HEK293 (cell line): ENCODE results near the gene DNAJC4.
A peak's percentile ranks its signal among the peaks of the same experiment; 100 is the strongest.

Experiments used
- CTCF ChIP-seq: fragments of 450-650 bp; formaldehyde crosslinking; IDR thresholded peaks from 2 replicates; pipeline ENCODE4 v1.5.1; 2016; ENCODE audit warnings: missing biosample characterization, missing genetic modification characterization
- ELK4 ChIP-seq: IDR thresholded peaks from 2 replicates; pipeline ENCODE4 v1.6.1; 2011; ENCODE audit warnings: mild to moderate bottlenecking, low read depth, low read length, borderline replicate concordance
- INSM2 ChIP-seq: fragments of 450-650 bp; formaldehyde crosslinking; IDR thresholded peaks from 2 replicates; pipeline ENCODE4 v1.5.1; 2016; ENCODE audit warnings: missing biosample characterization, missing genetic modification characterization
- MEIS1 ChIP-seq: sonication (generic); formaldehyde crosslinking; IDR thresholded peaks from 2 replicates; pipeline ENCODE4 v1.8.1; 2022; ENCODE audit warnings: missing genetic modification reagents, mild to moderate bottlenecking, borderline replicate concordance
- PRDM1 ChIP-seq: fragments of 450-650 bp; formaldehyde crosslinking; IDR thresholded peaks from 2 replicates; pipeline ENCODE4; 2016; ENCODE audit warnings: missing biosample characterization, missing genetic modification characterization
- REST ChIP-seq: fragments of 450-650 bp; formaldehyde crosslinking; IDR thresholded peaks from 2 replicates; pipeline ENCODE4 v1.5.1; 2016; ENCODE audit warnings: missing biosample characterization, missing genetic modification characterization
- SP2 ChIP-seq: fragments of 450-650 bp; formaldehyde crosslinking; IDR thresholded peaks from 2 replicates; pipeline ENCODE4 v1.5.1; 2016; ENCODE audit warnings: missing biosample characterization, missing genetic modification characterization
- YY1 ChIP-seq: fragments of 450-650 bp; formaldehyde crosslinking; IDR thresholded peaks from 2 replicates; pipeline ENCODE4 v1.5.1; 2018; ENCODE audit warnings: missing biosample characterization, missing genetic modification characterization
- ZBTB17 ChIP-seq: fragments of 450-650 bp; formaldehyde crosslinking; IDR thresholded peaks from 2 replicates; pipeline ENCODE4 v1.5.1; 2016; ENCODE audit warnings: missing biosample characterization, missing genetic modification characterization
- ZNF26 ChIP-seq: fragments of 450-650 bp; formaldehyde crosslinking; IDR thresholded peaks from 2 replicates; pipeline ENCODE4 v1.5.1; 2016; ENCODE audit warnings: missing biosample characterization, missing genetic modification characterization
- ZNF510 ChIP-seq: fragments of 450-650 bp; formaldehyde crosslinking; IDR thresholded peaks from 2 replicates; pipeline ENCODE4 v1.5.1; 2018; ENCODE audit warnings: mild to moderate bottlenecking, missing genetic modification characterization, missing biosample characterization; ENCODE audit not compliant: insufficient replicate concordance
- ZSCAN4 ChIP-seq: fragments of 450-650 bp; formaldehyde crosslinking; IDR thresholded peaks from 2 replicates; pipeline ENCODE4 v1.5.1; 2017; ENCODE audit warnings: missing biosample characterization, missing genetic modification characterization

GRCh38 chr11:64204464-64204989 is 25.8 kb upstream of the DNAJC4 start:
- no peak; the same call in 1 of the 2 replicates for TF ChIP-seq SP2 (tag by site-specific recombination)
- TF ChIP-seq PRDM1 (tag by site-specific recombination), result no peak
- no peak for TF ChIP-seq ZSCAN4
- TF ChIP-seq ZBTB17 (tag by site-specific recombination), result peak; percentile 87
- no peak for TF ChIP-seq ELK4
- no peak for TF ChIP-seq ZNF510 (tag by site-specific recombination)
- no peak for TF ChIP-seq ZNF26
- TF ChIP-seq CTCF (tag by site-specific recombination), result peak; percentile 80
- no peak for TF ChIP-seq REST (tag by site-specific recombination)
- no peak for TF ChIP-seq MEIS1 (CRISPR knock-in tag)
- no peak for TF ChIP-seq INSM2 (tag by site-specific recombination)
- TF ChIP-seq YY1 (tag by site-specific recombination), result no peak
